H9 (cell line): ENCODE measurements around the gene PARM1. TPM values are rescaled to one million over a fixed set of nuclear protein-coding genes. Genes with fewer than 3 reads are reported as not detected.

Source experiments
- DNase-seq: peaks from one replicate; pipeline ENCODE4 v3.0.0-alpha.2; 2017
- H2AFZ ChIP-seq: one replicate; pipeline ENCODE4 v1.6.1; 2013; ENCODE audit warnings: mild to moderate bottlenecking, low read length, control low read depth, moderate library complexity
- H2AK5ac ChIP-seq: 2 replicates; pipeline ENCODE4 v1.6.1; 2013; ENCODE audit warnings: low read length, control low read depth, mixed read lengths; ENCODE audit not compliant: insufficient read length
- H2BK120ac ChIP-seq: one replicate; pipeline ENCODE4 v1.6.1; 2013; ENCODE audit warnings: low read depth, mild to moderate bottlenecking, low read length, control low read depth, inconsistent platforms; ENCODE audit not compliant: poor library complexity, severe bottlenecking
- H2BK12ac ChIP-seq: 2 replicates; pipeline ENCODE4 v1.6.1; 2013; ENCODE audit warnings: low read length, control low read depth, mixed read lengths, low read depth; ENCODE audit not compliant: insufficient read length
- H2BK15ac ChIP-seq: 2 replicates; pipeline ENCODE4 v1.6.1; 2013; ENCODE audit warnings: low read depth, low read length, control low read depth
- H2BK20ac ChIP-seq: one replicate; pipeline ENCODE4 v1.6.1; 2013; ENCODE audit warnings: low read depth, mild to moderate bottlenecking, low read length, control low read depth, inconsistent platforms; ENCODE audit not compliant: poor library complexity, severe bottlenecking
- H2BK5ac ChIP-seq: 2 replicates; pipeline ENCODE4 v1.6.1; 2013; ENCODE audit warnings: low read length, control low read depth, mixed read lengths; ENCODE audit not compliant: insufficient read length
- H3K14ac ChIP-seq: 2 replicates; pipeline ENCODE4 v1.6.1; 2013; ENCODE audit warnings: low read length, control low read depth; ENCODE audit not compliant: insufficient read depth
- H3K18ac ChIP-seq: 2 replicates; pipeline ENCODE4 v1.6.1; 2013; ENCODE audit warnings: low read depth, mild to moderate bottlenecking, mixed read lengths, low read length, control low read depth; ENCODE audit not compliant: insufficient read length
- H3K23ac ChIP-seq: 2 replicates; pipeline ENCODE4 v1.6.1; 2013; ENCODE audit warnings: low read length, control low read depth, mixed read lengths, low read depth; ENCODE audit not compliant: insufficient read length
- H3K23me2 ChIP-seq: 2 replicates; pipeline ENCODE4 v1.6.1; 2013; ENCODE audit warnings: low read depth, mild to moderate bottlenecking, mixed read lengths, low read length, control low read depth; ENCODE audit not compliant: insufficient read length, poor library complexity, severe bottlenecking
- H3K27ac ChIP-seq: 2 replicates; pipeline ENCODE4 v1.5.1; 2013; ENCODE audit warnings: low read length, control low read depth, mixed read lengths, low read depth; ENCODE audit not compliant: insufficient read length
- H3K27me3 ChIP-seq: 2 replicates; pipeline ENCODE4 v1.6.1; 2013; ENCODE audit warnings: low read length, control low read depth, inconsistent platforms; ENCODE audit not compliant: insufficient read depth
- H3K4ac ChIP-seq: 2 replicates; pipeline ENCODE4 v1.6.1; 2013; ENCODE audit warnings: low read depth, mild to moderate bottlenecking, control low read depth, inconsistent platforms, low read length, moderate library complexity
- H3K4me1 ChIP-seq: 2 replicates; pipeline ENCODE4 v1.6.1; 2013; ENCODE audit warnings: low read length, control low read depth, inconsistent platforms; ENCODE audit not compliant: insufficient read depth
- H3K4me2 ChIP-seq: 2 replicates; pipeline ENCODE4 v1.6.1; 2013; ENCODE audit warnings: low read length, control low read depth, mixed read lengths; ENCODE audit not compliant: insufficient read length, insufficient read depth
- H3K56ac ChIP-seq: 2 replicates; pipeline ENCODE4 v1.6.1; 2013; ENCODE audit warnings: low read depth, mild to moderate bottlenecking, mixed read lengths, low read length, control low read depth; ENCODE audit not compliant: insufficient read length
- H3K79me1 ChIP-seq: 2 replicates; pipeline ENCODE4 v1.6.1; 2013; ENCODE audit warnings: low read depth, mild to moderate bottlenecking, moderate library complexity, low read length, control low read depth, inconsistent platforms; ENCODE audit not compliant: insufficient read depth, poor library complexity, severe bottlenecking
- H3K79me2 ChIP-seq: 2 replicates; pipeline ENCODE4 v1.6.1; 2013; ENCODE audit warnings: low read length, control low read depth, inconsistent platforms; ENCODE audit not compliant: insufficient read depth
- H3K9ac ChIP-seq: 2 replicates; pipeline ENCODE4 v1.6.1; 2013; ENCODE audit warnings: low read length, control low read depth, mixed read lengths; ENCODE audit not compliant: insufficient read length; ENCODE audit errors: extremely low read depth
- H3K9me3 ChIP-seq: one replicate; pipeline ENCODE4 v1.6.1; 2013; ENCODE audit warnings: low read depth, low read length, inconsistent platforms; ENCODE audit not compliant: control insufficient read depth
- H3T11ph ChIP-seq: one replicate; pipeline ENCODE4 v1.6.1; 2013; ENCODE audit warnings: mild to moderate bottlenecking, low read length, control low read depth, inconsistent platforms
- H4K20me1 ChIP-seq: one replicate; pipeline ENCODE4 v1.6.1; 2013; ENCODE audit not compliant: control insufficient read depth, insufficient read length, insufficient read depth
- H4K5ac ChIP-seq: 2 replicates; pipeline ENCODE4 v1.6.1; 2013; ENCODE audit warnings: low read depth, mild to moderate bottlenecking, mixed read lengths, low read length, control low read depth; ENCODE audit not compliant: insufficient read length
- H4K8ac ChIP-seq: replicated peaks from 2 replicates; pipeline ENCODE4 v1.6.1; 2013; ENCODE audit warnings: low read length, control low read depth, mixed read lengths, low read depth; ENCODE audit not compliant: insufficient read length
- H4K91ac ChIP-seq: 2 replicates; pipeline ENCODE4 v1.6.1; 2013; ENCODE audit warnings: low read depth, mild to moderate bottlenecking, moderate library complexity, mixed read lengths, low read length, control low read depth; ENCODE audit not compliant: insufficient read length
- H3K27ac Mint-ChIP-seq, 3 experiments: 2 replicates in 2 of 3; 3 replicates in 1 of 3; pipeline ENCODE4 v1.8.0; 2020 to 2021; ENCODE audit warnings: mixed read lengths in 3 of 3, mild to moderate bottlenecking in 1 of 3, moderate library complexity in 1 of 3
- H3K27me3 Mint-ChIP-seq: 2 replicates; pipeline ENCODE4 v1.8.0; 2021; ENCODE audit warnings: low read depth, mild to moderate bottlenecking, moderate library complexity, mixed read lengths
- H3K36me3 Mint-ChIP-seq, 3 experiments: 2 replicates in 2 of 3; 3 replicates in 1 of 3; pipeline ENCODE4 v1.8.0; 2020 to 2021; ENCODE audit warnings: low read depth in 3 of 3, mixed read lengths in 3 of 3; ENCODE audit not compliant: insufficient read depth in 1 of 3
- H3K4me1 Mint-ChIP-seq, 2 experiments: 2 replicates each; pipeline ENCODE4 v1.8.0; 2020; ENCODE audit warnings: mixed read lengths in 2 of 2
- H3K4me3 Mint-ChIP-seq, 2 experiments: 2 replicates in 1 of 2; 3 replicates in 1 of 2; pipeline ENCODE4 v1.8.0; 2020 to 2021; ENCODE audit warnings: mild to moderate bottlenecking in 2 of 2, mixed read lengths in 2 of 2, moderate library complexity in 1 of 2
- H3K9me3 Mint-ChIP-seq, 2 experiments: 2 replicates in 1 of 2; 3 replicates in 1 of 2; pipeline ENCODE4 v1.8.0; 2020; ENCODE audit warnings: mild to moderate bottlenecking in 2 of 2, mixed read lengths in 2 of 2, moderate library complexity in 1 of 2
- WGBS: extraction: QIAGEN DNeasy Blood & Tissue Kit; methylation state at CpG from one replicate; pipeline ENCODE4 v1.1.7; 2013; ENCODE audit warnings: missing lambda C conversion rate, low lambda C conversion rate, mixed read lengths; ENCODE audit not compliant: insufficient read length; ENCODE audit errors: extremely low coverage; 5-methylcytosine and 5-hydroxymethylcytosine counted together
- total RNA-seq: library from RNA; stranded (reverse); gene quantifications from 2 replicates; pipeline ENCODE4 v1.2.1, GENCODE V29; 2021
- TF ChIP-seq, protein P1 (sequence below): fragments of 200-600 bp; sonication (generic); conservative IDR thresholded peaks from 3 replicates; pipeline ENCODE4 v1.8.0; 2021; ENCODE audit warnings: antibody characterized with exemption, mild to moderate bottlenecking

PARM1 gene
- total RNA-seq, 1 experiment from 2014 or later, result 2.0 TPM

DNA sequence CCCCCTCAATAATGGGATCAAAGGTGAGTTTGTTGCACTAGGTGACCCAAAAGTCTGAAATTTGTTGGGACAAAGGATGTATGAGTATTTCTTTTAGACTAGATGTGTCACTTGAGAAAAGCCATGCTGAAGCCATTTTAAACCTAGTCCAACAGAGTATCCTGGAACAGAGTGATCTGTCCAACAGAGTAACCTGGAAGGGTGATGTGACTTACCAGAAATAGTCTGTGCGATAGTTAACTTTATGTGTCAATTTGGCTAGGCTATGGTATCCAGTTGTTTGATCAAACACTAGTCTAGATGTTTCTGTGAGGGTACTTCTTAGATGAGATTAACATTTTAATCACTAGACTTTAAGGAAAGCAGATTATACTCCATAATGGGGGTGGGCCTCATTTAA is 154.5 kb downstream of the PARM1 start:
- Histone ChIP-seq H3K23me2 (no peaks in the 10 kb centered on the region), H3T11ph (no peak overlapping the region), H3K56ac (no peak overlapping the region), H3K14ac (no peak overlapping the region), H2AK5ac (no peak overlapping the region), H2BK120ac (no peak overlapping the region), H3K4me1 (no peaks in the 10 kb centered on the region), H2AFZ (no peak overlapping the region), H4K5ac (no peak overlapping the region), H2BK12ac (no peak overlapping the region), H2BK15ac (no peak overlapping the region), H3K79me1 (no peaks in the 10 kb centered on the region), H3K9ac (no peak overlapping the region), H3K4ac (no peak overlapping the region), H4K8ac (no peak overlapping the region), H4K20me1 (no peaks in the 10 kb centered on the region), H2BK20ac (no peak overlapping the region), H4K91ac (no peak overlapping the region), H3K27me3 (no peaks in the 10 kb centered on the region), H3K4me2 (no peak overlapping the region), H3K27ac (no peak overlapping the region), H3K9me3 (no peaks in the 10 kb centered on the region), H3K23ac (no peak overlapping the region), H2BK5ac (no peak overlapping the region), H3K79me2 (no peaks in the 10 kb centered on the region), H3K18ac (no peak overlapping the region)
- Mint-ChIP-seq H3K4me3 (no peak overlapping the region), H3K36me3 (peaks cover 0 to 6% (median 5%) of the 10 kb centered on the region in 3 experiments; a peak in 6 of 7 replicates), H3K4me1 (peaks cover 4% of the 10 kb centered on the region in 2 experiments; a peak in 2 of 4 replicates), H3K27ac (no peak overlapping the region), H3K9me3 (peaks cover 0 to 6% of the 10 kb centered on the region in 2 experiments; a peak in 2 of 5 replicates), H3K27me3 (no peaks in the 10 kb centered on the region)
- DNase-seq, result no peak
- no CpG with 5 or more reads among the region's 1 CpG for WGBS
- TF ChIP-seq, protein P1, sequence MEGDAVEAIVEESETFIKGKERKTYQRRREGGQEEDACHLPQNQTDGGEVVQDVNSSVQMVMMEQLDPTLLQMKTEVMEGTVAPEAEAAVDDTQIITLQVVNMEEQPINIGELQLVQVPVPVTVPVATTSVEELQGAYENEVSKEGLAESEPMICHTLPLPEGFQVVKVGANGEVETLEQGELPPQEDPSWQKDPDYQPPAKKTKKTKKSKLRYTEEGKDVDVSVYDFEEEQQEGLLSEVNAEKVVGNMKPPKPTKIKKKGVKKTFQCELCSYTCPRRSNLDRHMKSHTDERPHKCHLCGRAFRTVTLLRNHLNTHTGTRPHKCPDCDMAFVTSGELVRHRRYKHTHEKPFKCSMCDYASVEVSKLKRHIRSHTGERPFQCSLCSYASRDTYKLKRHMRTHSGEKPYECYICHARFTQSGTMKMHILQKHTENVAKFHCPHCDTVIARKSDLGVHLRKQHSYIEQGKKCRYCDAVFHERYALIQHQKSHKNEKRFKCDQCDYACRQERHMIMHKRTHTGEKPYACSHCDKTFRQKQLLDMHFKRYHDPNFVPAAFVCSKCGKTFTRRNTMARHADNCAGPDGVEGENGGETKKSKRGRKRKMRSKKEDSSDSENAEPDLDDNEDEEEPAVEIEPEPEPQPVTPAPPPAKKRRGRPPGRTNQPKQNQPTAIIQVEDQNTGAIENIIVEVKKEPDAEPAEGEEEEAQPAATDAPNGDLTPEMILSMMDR, result no peak
